ENCODE data around the gene RPS6KA2. TPM values are rescaled to one million over a fixed set of nuclear protein-coding genes. Genes with fewer than 3 reads are reported as not detected.
"Not testable (repeated sequence)": the region's sequence is repeated elsewhere in the genome, so short reads cannot be mapped to it uniquely, and the experiment has no call there.

The RPS6KA2 gene
- total RNA-seq, 1 experiment from 2014 or later = 2.3 TPM

DNA sequence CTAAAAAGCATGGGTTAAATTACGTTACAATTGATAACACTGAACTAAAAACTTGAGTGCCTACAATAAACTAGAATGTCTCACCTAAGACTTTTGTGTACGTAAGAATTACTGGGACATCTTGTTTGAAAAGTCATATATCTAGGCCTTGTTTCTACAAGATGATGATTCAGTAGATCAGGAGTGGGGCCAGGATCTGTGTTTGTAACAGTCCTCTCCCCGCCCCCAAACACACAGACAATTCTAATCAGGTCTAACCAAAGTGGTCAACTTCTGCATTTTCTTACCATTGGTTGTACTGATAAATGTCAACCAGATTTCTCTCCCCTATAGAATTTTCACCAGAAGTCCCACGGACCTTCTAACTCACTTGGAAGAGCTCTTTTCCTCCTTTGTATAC lies 97.5 kb downstream of the RPS6KA2 start:
- in situ Hi-C loops (cut with HindIII; ENCODE audit: low pct_unique_long_range_greater_than_20kb, low sequenced_read_pairs) = no loop called here
- DNase-seq (ENCODE audit: low read depth) = no peak

DNA sequence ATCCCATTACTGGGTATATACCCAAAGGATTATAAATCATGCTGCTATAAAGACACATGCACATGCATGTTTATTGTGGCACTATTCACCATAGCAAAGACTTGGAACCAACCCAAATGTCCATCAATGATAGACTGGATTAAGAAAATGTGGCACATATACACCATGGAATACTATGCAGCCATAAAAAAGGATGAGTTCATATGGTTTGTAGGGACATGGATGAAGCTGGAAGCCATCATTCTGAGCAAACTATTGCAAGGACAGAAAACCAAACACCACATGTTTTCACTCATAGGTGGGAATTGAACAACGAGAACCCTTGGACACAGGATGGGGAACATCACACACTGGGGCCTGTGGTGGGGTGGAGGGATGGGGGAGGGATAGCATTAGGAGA lies 98.0 kb downstream of the RPS6KA2 start:
- not testable (repeated sequence) for DNase-seq (ENCODE audit: low read depth)

DNA sequence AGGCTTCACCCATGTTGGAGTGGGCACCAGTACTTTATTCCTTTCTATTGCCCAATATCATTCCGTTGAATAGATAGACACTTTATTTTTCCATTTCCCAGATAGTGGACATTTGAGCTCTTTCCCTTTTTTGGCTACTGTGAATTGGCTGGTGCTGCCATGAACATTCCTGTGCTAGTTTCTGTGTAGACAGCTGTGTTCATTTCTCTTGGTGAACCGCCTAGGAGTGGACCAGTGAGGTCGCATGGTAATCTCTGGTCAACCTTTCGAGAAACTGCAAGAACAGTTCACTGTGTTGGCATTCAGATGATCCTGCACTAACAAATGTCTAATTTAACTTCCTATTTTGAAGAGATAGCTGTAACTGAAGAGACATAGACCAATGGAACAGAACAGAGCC lies 99.2 kb downstream of the RPS6KA2 start:
- no peak for DNase-seq (ENCODE audit: low read depth)

More for the DNA sequence above, 98.0 kb downstream of the RPS6KA2 start:
- in situ Hi-C loops (cut with HindIII; ENCODE audit: low pct_unique_long_range_greater_than_20kb, low sequenced_read_pairs) = not testable (repeated sequence)

DNA sequence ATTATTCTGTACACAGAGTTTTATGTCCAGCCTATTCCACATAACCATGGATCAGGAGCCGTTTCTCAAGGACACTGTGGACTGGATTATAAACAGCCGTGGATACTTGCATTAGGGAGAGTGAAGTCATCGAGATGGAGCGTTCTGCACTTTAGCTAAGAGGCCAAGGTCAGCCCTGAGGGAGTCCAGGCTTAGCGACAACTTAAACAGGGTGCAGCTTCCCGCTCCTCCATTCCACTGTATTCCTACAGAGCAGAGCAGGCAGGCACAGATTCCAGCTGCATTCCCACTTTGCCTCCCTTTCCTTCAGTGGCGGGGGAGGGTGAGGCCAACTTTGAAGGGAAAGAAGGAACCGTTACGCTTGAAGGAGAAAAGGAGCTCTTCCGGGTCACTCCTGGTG lies 100.1 kb downstream of the RPS6KA2 start:
- in situ Hi-C loops (cut with HindIII; ENCODE audit: low pct_unique_long_range_greater_than_20kb, low sequenced_read_pairs) = no loop called here
- no peak for DNase-seq (ENCODE audit: low read depth)

More for the DNA sequence above, 99.2 kb downstream of the RPS6KA2 start:
- in situ Hi-C loops (cut with HindIII; ENCODE audit: low pct_unique_long_range_greater_than_20kb, low sequenced_read_pairs) = no loop called here

GRCh38 chr6:166525567-166525966 lies 101.5 kb downstream of the RPS6KA2 start:
- DNase-seq (ENCODE audit: low read depth) = no peak
- in situ Hi-C loops (cut with HindIII; ENCODE audit: low pct_unique_long_range_greater_than_20kb, low sequenced_read_pairs) = no loop called here

DNA sequence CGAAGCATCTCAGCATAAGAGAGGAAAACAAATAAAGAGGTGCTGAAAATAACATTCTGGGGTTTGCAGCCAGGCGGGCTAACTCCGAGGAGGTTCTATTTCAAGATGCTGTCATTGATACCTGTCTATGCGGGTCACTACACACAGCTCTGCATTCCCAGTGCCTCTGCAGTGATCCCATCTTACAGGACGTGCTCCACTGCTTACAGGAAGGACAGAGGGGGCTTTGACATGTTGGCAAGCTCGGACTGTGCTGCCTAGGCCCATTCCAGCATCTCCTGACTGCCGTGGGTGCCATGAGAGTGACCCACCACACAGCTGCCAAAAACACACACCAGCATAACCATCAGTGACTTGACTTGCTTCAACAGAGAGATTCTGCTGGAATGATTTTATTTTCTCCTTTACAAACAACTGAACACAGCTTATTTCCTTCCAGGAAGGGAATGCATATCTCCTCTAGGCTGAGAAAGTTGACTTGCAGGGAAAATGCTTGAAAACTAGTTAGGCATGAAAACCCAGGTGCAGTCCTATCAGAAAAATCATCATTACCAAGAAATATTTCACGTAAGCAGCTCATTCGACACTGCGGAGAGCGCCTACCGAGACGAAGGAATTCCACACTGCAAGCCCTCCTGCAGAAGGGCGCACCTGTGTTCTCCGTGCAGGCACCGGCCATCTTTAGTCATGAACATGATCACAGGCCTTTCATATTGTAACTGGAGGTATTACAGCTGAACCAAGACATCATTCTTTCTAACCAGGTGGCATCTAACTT lies 103.1 kb downstream of the RPS6KA2 start:
- in situ Hi-C loops (cut with HindIII; ENCODE audit: low pct_unique_long_range_greater_than_20kb, low sequenced_read_pairs) = no loop called here

GRCh38 chr6:166520905-166521834 lies 105.9 kb downstream of the RPS6KA2 start:
- in situ Hi-C loops (cut with HindIII; ENCODE audit: low pct_unique_long_range_greater_than_20kb, low sequenced_read_pairs) = no loop called here
- DNase-seq (ENCODE audit: low read depth) = no peak

More for the DNA sequence above, 103.1 kb downstream of the RPS6KA2 start:
- no peak for DNase-seq (ENCODE audit: low read depth)

DNA sequence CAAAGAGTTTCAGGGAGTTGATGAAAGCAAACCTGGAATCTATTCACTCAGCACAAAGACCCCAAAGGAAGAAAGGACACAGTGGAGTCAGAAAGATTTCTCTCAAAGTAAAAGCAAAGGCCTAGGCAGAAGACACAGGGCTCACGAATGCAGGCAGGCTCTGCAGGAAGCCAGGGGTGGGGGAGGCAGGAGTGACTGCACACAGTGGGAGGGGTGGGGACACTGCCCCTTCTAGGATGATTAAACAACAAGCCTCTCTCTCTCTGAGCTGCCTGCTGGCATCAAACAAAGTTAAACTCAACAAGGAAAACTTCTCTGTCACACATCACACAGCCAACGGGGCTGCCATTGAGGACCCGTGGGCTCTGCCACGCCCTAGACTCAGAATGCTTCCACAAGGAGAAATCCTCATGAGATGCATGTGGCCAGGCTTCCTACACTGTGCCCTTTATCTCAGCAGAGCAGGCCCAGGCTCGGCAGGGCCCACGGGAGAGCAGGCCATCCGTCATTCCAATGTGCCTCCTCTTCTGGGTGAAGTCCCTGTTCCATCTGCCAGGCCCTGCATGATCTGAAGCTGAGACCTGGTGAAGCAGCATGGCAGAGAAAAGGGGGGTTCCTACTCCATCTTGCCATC lies 110.7 kb downstream of the RPS6KA2 start:
- no peak for DNase-seq (ENCODE audit: low read depth)
- in situ Hi-C loops (cut with HindIII; ENCODE audit: low pct_unique_long_range_greater_than_20kb, low sequenced_read_pairs) = no loop called here

- peak; percentile 35 for DNase-seq (ENCODE audit: low read depth)
- in situ Hi-C loops (cut with HindIII; ENCODE audit: low pct_unique_long_range_greater_than_20kb, low sequenced_read_pairs) = no loop called here
Observed at GRCh38 chr6:166515072-166515810, 111.8 kb downstream of the RPS6KA2 start.

- in situ Hi-C loops (cut with HindIII; ENCODE audit: low pct_unique_long_range_greater_than_20kb, low sequenced_read_pairs) = no loop called here
- no peak for DNase-seq (ENCODE audit: low read depth)
Observed at GRCh38 chr6:166514196-166514595, 112.9 kb downstream of the RPS6KA2 start.

GRCh38 chr6:166512567-166512966 lies 114.5 kb downstream of the RPS6KA2 start:
- no peak for DNase-seq (ENCODE audit: low read depth)
- in situ Hi-C loops (cut with HindIII; ENCODE audit: low pct_unique_long_range_greater_than_20kb, low sequenced_read_pairs) = no loop called here

- DNase-seq (ENCODE audit: low read depth) = no peak
- in situ Hi-C loops (cut with HindIII; ENCODE audit: low pct_unique_long_range_greater_than_20kb, low sequenced_read_pairs) = no loop called here
Observed at GRCh38 chr6:166511316-166511715, 115.7 kb downstream of the RPS6KA2 start.

DNA sequence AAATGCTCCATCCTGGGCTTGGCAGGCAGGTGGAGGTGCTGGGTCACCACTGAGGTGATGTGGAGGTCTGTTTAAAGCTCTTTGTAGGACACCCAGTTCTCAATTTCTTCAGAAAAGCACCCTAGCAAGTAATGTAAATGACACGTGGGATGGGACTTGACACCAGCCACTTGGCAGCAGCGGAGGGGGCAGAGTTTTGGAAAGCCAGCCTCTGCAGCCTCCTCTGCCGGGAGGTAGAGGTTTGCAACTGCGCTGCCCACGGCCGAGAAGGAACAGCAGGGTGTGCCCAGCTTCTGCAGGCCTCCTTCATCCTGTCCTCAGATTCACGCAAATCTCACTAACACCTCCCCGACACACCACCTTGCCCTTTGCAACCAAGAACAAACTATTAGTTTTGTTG lies 117.9 kb downstream of the RPS6KA2 start:
- in situ Hi-C loops (cut with HindIII; ENCODE audit: low pct_unique_long_range_greater_than_20kb, low sequenced_read_pairs) = no loop called here
- DNase-seq (ENCODE audit: low read depth) = no peak

DNA sequence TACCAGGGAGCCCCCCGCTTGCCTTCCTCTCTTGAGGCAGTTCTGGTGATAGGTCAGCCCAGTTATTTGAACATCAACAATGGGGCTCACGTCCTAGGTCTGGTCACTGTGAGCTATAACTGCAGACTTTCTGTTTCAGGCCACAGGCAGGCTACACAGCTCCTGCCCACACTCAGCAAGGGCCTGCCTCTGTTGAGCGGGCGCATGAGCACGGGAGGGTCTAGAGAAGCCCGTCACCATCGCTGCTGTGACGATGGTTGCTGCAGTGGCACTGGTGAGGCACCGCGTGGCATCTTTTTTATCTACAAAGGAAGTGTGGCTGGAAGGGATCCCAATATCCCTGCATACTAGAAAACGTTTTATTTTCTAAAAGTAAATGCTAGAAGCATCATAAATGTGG lies 118.3 kb downstream of the RPS6KA2 start:
- in situ Hi-C loops (cut with HindIII; ENCODE audit: low pct_unique_long_range_greater_than_20kb, low sequenced_read_pairs) = no loop called here
- no peak for DNase-seq (ENCODE audit: low read depth)

DNA sequence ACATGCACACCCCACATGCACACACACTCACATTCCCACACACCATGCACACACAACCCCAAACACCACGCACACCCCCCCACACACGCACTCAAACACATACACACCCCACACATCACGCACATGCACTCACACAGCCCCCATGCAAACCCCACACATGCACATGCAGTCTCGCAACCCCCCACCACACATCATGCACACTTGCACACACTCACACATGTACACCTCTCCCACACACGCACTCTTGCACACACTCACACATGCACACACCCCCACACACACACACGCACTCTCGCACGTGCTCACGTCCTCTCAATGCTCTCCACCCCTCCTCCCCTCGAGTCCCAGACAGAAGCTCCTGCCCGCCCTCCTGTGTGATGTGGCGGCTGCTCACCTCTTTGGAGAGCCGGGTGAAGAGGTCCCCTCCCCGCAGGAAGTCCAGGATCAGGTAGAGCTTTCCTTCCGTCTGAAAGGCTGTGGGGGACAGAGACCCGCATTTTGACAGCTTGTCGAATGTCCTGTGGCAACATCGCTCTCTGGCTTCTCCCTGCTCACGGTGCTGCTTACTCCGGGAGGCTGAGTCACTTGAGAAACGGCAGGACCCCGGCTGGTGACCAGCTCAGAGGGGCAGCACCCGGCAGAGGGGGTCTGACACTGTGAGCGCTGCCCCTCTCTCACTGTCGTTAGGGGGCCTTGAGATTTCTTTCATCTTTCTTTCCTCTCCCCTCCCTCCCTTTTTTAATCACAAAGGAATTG lies 119.1 kb downstream of the RPS6KA2 start:
- DNase-seq (ENCODE audit: low read depth) = no peak
- in situ Hi-C loops (cut with HindIII; ENCODE audit: low pct_unique_long_range_greater_than_20kb, low sequenced_read_pairs) = no loop called here

DNA sequence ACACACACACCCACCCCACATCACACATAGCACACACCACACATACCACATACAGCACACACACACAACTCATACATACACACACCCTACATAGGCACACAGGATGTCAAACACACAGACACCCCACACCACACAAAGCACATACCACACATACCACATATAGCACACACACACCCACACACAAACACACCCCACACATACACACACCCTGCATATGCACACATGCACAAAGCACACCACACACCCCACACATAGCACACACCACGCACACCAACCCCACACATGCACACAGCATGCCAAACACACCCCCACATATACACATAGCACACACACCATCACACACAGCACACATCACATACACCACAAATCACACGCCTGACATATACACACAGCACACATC lies 119.7 kb downstream of the RPS6KA2 start:
- in situ Hi-C loops (cut with HindIII; ENCODE audit: low pct_unique_long_range_greater_than_20kb, low sequenced_read_pairs) = no loop called here
- DNase-seq (ENCODE audit: low read depth) = no peak

- in situ Hi-C loops (cut with HindIII; ENCODE audit: low pct_unique_long_range_greater_than_20kb, low sequenced_read_pairs) = no loop called here
- no peak for DNase-seq (ENCODE audit: low read depth)
Observed at GRCh38 chr6:166505133-166505905, 121.7 kb downstream of the RPS6KA2 start.
